Measurements from ENCODE around the gene TSGA10IP.
A peak's percentile ranks its signal among the peaks of the same experiment; 100 is the strongest.

Gene TSGA10IP

GRCh38 chr11:65982824-65983588, 37.7 kb downstream of the TSGA10IP start:
- Histone ChIP-seq H3K14ac (ENCODE audit: low read length) (no peak overlapping the region), H3K4me2 (ENCODE audit: low read length) (no peak overlapping the region), H2BK12ac (ENCODE audit: low read length) (no peak overlapping the region), H3K23ac (ENCODE audit: low read length) (no peak overlapping the region), H3K27me3 (ENCODE audit: insufficient read depth, low read length) (no peaks in the 10 kb centered on the region), H4K8ac (ENCODE audit: low read depth, low read length) (no peak overlapping the region), H3K79me1 (ENCODE audit: low read length) (no peaks in the 10 kb centered on the region), H3K4ac (ENCODE audit: low read depth, low read length) (no peak overlapping the region), H3K9me3 (ENCODE audit: insufficient read depth, low read depth, low read length) (no peaks in the 10 kb centered on the region), H3K4me1 (ENCODE audit: control insufficient read depth in 1 of 2, insufficient read depth in 2 of 2, low read length in 2 of 2) (no peaks in the 10 kb centered on the region), H2BK120ac (ENCODE audit: insufficient read depth, low read length, poor library complexity) (no peak overlapping the region), H3K9ac (ENCODE audit: low read length) (no peak overlapping the region), H2AFZ (ENCODE audit: insufficient read depth, low read length, poor library complexity) (no peak overlapping the region), H2AK5ac (ENCODE audit: low read length) (no peak overlapping the region), H2BK5ac (ENCODE audit: low read depth, low read length, poor library complexity) (no peak overlapping the region), H4K12ac (ENCODE audit: low read depth, low read length) (no peak overlapping the region), H3K36me3 (ENCODE audit: control insufficient read depth in 1 of 2, insufficient read depth in 2 of 2, low read length in 2 of 2) (peaks cover 18 to 22% of the 10 kb centered on the region in 2 experiments), H3K79me2 (ENCODE audit: control insufficient read depth, insufficient read depth, low read length, poor library complexity) (no peaks in the 10 kb centered on the region), H3K4me3 (ENCODE audit: low read depth, low read length) (no peak overlapping the region), H3K27ac (ENCODE audit: low read depth, low read length) (no peak overlapping the region), H3K18ac (ENCODE audit: low read length) (no peak overlapping the region), H4K91ac (ENCODE audit: low read depth, low read length) (no peak overlapping the region)
- DNase-seq = no peak
- WGBS (ENCODE audit: extremely low coverage, insufficient coverage, insufficient read length) = no CpG with 5 or more reads among the region's 22 CpGs

- Histone ChIP-seq H3K4ac (ENCODE audit: low read depth, low read length) (no peak overlapping the region), H2BK5ac (ENCODE audit: low read depth, low read length, poor library complexity) (no peak overlapping the region), H3K14ac (ENCODE audit: low read length) (no peak overlapping the region), H3K79me2 (ENCODE audit: control insufficient read depth, insufficient read depth, low read length, poor library complexity) (no peaks in the 10 kb centered on the region), H3K27ac (ENCODE audit: low read depth, low read length) (no peak overlapping the region), H3K27me3 (ENCODE audit: insufficient read depth, low read length) (no peaks in the 10 kb centered on the region), H3K79me1 (ENCODE audit: low read length) (no peaks in the 10 kb centered on the region), H3K4me3 (ENCODE audit: low read depth, low read length) (no peak overlapping the region), H3K9me3 (ENCODE audit: insufficient read depth, low read depth, low read length) (no peaks in the 10 kb centered on the region), H3K18ac (ENCODE audit: low read length) (no peak overlapping the region), H3K9ac (ENCODE audit: low read length) (no peak overlapping the region), H4K12ac (ENCODE audit: low read depth, low read length) (no peak overlapping the region), H2BK120ac (ENCODE audit: insufficient read depth, low read length, poor library complexity) (no peak overlapping the region), H2BK12ac (ENCODE audit: low read length) (no peak overlapping the region), H2AFZ (ENCODE audit: insufficient read depth, low read length, poor library complexity) (no peak overlapping the region), H4K8ac (ENCODE audit: low read depth, low read length) (no peak overlapping the region), H3K4me2 (ENCODE audit: low read length) (no peak overlapping the region), H3K36me3 (ENCODE audit: control insufficient read depth in 1 of 2, insufficient read depth in 2 of 2, low read length in 2 of 2) (peaks cover 12 to 16% of the 10 kb centered on the region in 2 experiments), H3K23ac (ENCODE audit: low read length) (no peak overlapping the region), H4K91ac (ENCODE audit: low read depth, low read length) (no peak overlapping the region), H3K4me1 (ENCODE audit: control insufficient read depth in 1 of 2, insufficient read depth in 2 of 2, low read length in 2 of 2) (no peaks in the 10 kb centered on the region), H2AK5ac (ENCODE audit: low read length) (no peak overlapping the region)
- no peak for DNase-seq
- no CpG with 5 or more reads among the region's 5 CpGs for WGBS (ENCODE audit: extremely low coverage, insufficient coverage, insufficient read length)
Measured at GRCh38 chr11:65983589-65983987, 38.3 kb downstream of the TSGA10IP start.

GRCh38 chr11:65987336-65987735, 42.1 kb downstream of the TSGA10IP start:
- Histone ChIP-seq H3K9ac (ENCODE audit: low read length) (no peak overlapping the region), H3K36me3 (ENCODE audit: control insufficient read depth in 1 of 2, insufficient read depth in 2 of 2, low read length in 2 of 2) (peaks cover 3 to 6% of the 10 kb centered on the region in 2 experiments)
- no CpG with 5 or more reads among the region's 9 CpGs for WGBS (ENCODE audit: extremely low coverage, insufficient coverage, insufficient read length)

GRCh38 chr11:65988791-65989592, 43.7 kb downstream of the TSGA10IP start:
- H3K4me2 ChIP-seq (ENCODE audit: low read length) = no peak overlapping the region
- no peaks in the 10 kb centered on the region for H3K79me2 ChIP-seq (ENCODE audit: control insufficient read depth, insufficient read depth, low read length, poor library complexity)
- no peaks in the 10 kb centered on the region for H3K79me1 ChIP-seq (ENCODE audit: low read length)
- H3K4me1 ChIP-seq (ENCODE audit: control insufficient read depth in 1 of 2, insufficient read depth in 2 of 2, low read length in 2 of 2) = no peaks in the 10 kb centered on the region
- no peak overlapping the region for H4K8ac ChIP-seq (ENCODE audit: low read depth, low read length)
- H3K9ac ChIP-seq (ENCODE audit: low read length) = no peak overlapping the region
- no CpG with 5 or more reads among the region's 10 CpGs for WGBS (ENCODE audit: extremely low coverage, insufficient coverage, insufficient read length)
- no peak overlapping the region for H4K91ac ChIP-seq (ENCODE audit: low read depth, low read length)
- H2BK120ac ChIP-seq (ENCODE audit: insufficient read depth, low read length, poor library complexity) = no peak overlapping the region
- no peak overlapping the region for H2AK5ac ChIP-seq (ENCODE audit: low read length)
- peaks cover 4 to 6% of the 10 kb centered on the region in 2 experiments for H3K36me3 ChIP-seq (ENCODE audit: control insufficient read depth in 1 of 2, insufficient read depth in 2 of 2, low read length in 2 of 2)
- no peak overlapping the region for H3K4ac ChIP-seq (ENCODE audit: low read depth, low read length)
- no peak overlapping the region for H2BK12ac ChIP-seq (ENCODE audit: low read length)
- no peak overlapping the region for H3K27ac ChIP-seq (ENCODE audit: low read depth, low read length)
- no peak overlapping the region for H4K12ac ChIP-seq (ENCODE audit: low read depth, low read length)
- no peak overlapping the region for H3K18ac ChIP-seq (ENCODE audit: low read length)
- no peak overlapping the region for H3K14ac ChIP-seq (ENCODE audit: low read length)
- H2BK5ac ChIP-seq (ENCODE audit: low read depth, low read length, poor library complexity) = no peak overlapping the region
- H3K4me3 ChIP-seq (ENCODE audit: low read depth, low read length) = no peak overlapping the region
- H3K27me3 ChIP-seq (ENCODE audit: insufficient read depth, low read length) = no peaks in the 10 kb centered on the region
- no peak overlapping the region for H3K23ac ChIP-seq (ENCODE audit: low read length)
- no peak overlapping the region for H2AFZ ChIP-seq (ENCODE audit: insufficient read depth, low read length, poor library complexity)
- H3K9me3 ChIP-seq (ENCODE audit: insufficient read depth, low read depth, low read length) = no peaks in the 10 kb centered on the region
- DNase-seq = peak; percentile 90 to 98

More at GRCh38 chr11:65987336-65987735, 42.1 kb downstream of the TSGA10IP start:
- Histone ChIP-seq H3K23ac (ENCODE audit: low read length) (no peak overlapping the region), H2BK120ac (ENCODE audit: insufficient read depth, low read length, poor library complexity) (no peak overlapping the region), H4K91ac (ENCODE audit: low read depth, low read length) (no peak overlapping the region), H3K4me2 (ENCODE audit: low read length) (no peak overlapping the region), H3K14ac (ENCODE audit: low read length) (no peak overlapping the region), H4K8ac (ENCODE audit: low read depth, low read length) (no peak overlapping the region), H3K79me1 (ENCODE audit: low read length) (no peaks in the 10 kb centered on the region), H3K27me3 (ENCODE audit: insufficient read depth, low read length) (no peaks in the 10 kb centered on the region), H2BK5ac (ENCODE audit: low read depth, low read length, poor library complexity) (no peak overlapping the region), H3K4me1 (ENCODE audit: control insufficient read depth in 1 of 2, insufficient read depth in 2 of 2, low read length in 2 of 2) (no peaks in the 10 kb centered on the region), H3K9me3 (ENCODE audit: insufficient read depth, low read depth, low read length) (no peaks in the 10 kb centered on the region), H3K79me2 (ENCODE audit: control insufficient read depth, insufficient read depth, low read length, poor library complexity) (no peaks in the 10 kb centered on the region), H3K18ac (ENCODE audit: low read length) (no peak overlapping the region), H3K4me3 (ENCODE audit: low read depth, low read length) (no peak overlapping the region), H4K12ac (ENCODE audit: low read depth, low read length) (no peak overlapping the region), H3K4ac (ENCODE audit: low read depth, low read length) (no peak overlapping the region), H3K27ac (ENCODE audit: low read depth, low read length) (no peak overlapping the region), H2BK12ac (ENCODE audit: low read length) (no peak overlapping the region), H2AK5ac (ENCODE audit: low read length) (no peak overlapping the region), H2AFZ (ENCODE audit: insufficient read depth, low read length, poor library complexity) (no peak overlapping the region)
- DNase-seq = no peak
